ENCODE measurements around the gene CCDC174.

Gene CCDC174

GRCh38 chr3:14657579-14657978, 6.0 kb downstream of the CCDC174 start:
- H3F3A ChIP-seq (ENCODE audit: low read depth): no peaks in the 10 kb centered on the region
- H3K4me3 ChIP-seq (ENCODE audit: low read length, poor library complexity, severe bottlenecking): no peak overlapping the region
- no peak overlapping the region for H2AFZ ChIP-seq (ENCODE audit: low read length)
- H3K4me1 ChIP-seq (ENCODE audit: insufficient read depth, low read length, poor library complexity, severe bottlenecking): peaks cover 24% of the 10 kb centered on the region
- H3K4me2 ChIP-seq (ENCODE audit: low read depth, low read length, poor library complexity, severe bottlenecking): no peak overlapping the region
- TF ChIP-seq CTCF (conservative IDR thresholded peaks at IDR 0.05; ENCODE audit: low read length) (no peak), EZH2phosphoT487 (IDR thresholded peaks at IDR 0.05; ENCODE audit: borderline replicate concordance) (no peak)
- H3K9ac ChIP-seq (ENCODE audit: low read depth, low read length, poor library complexity, severe bottlenecking): no peak overlapping the region
- peaks cover 32% of the 10 kb centered on the region for H3K79me2 ChIP-seq (ENCODE audit: insufficient read depth, low read length)
- no peaks in the 10 kb centered on the region for H3K9me2 ChIP-seq (replicated peaks; ENCODE audit: low read depth, low read length)
- H3K27me3 ChIP-seq (ENCODE audit: insufficient read depth, low read length, poor library complexity, severe bottlenecking): no peaks in the 10 kb centered on the region
- peaks cover 3% of the 10 kb centered on the region for H4K20me1 ChIP-seq (ENCODE audit: insufficient read depth, low read length, poor library complexity, severe bottlenecking)
- no peaks in the 10 kb centered on the region for H3K9me3 ChIP-seq (ENCODE audit: insufficient read depth, low read depth, low read length)
- H3K36me3 ChIP-seq (ENCODE audit: insufficient read depth, low read length): peaks cover 65% of the 10 kb centered on the region; the same call in 1 of the 2 replicates

DNA sequence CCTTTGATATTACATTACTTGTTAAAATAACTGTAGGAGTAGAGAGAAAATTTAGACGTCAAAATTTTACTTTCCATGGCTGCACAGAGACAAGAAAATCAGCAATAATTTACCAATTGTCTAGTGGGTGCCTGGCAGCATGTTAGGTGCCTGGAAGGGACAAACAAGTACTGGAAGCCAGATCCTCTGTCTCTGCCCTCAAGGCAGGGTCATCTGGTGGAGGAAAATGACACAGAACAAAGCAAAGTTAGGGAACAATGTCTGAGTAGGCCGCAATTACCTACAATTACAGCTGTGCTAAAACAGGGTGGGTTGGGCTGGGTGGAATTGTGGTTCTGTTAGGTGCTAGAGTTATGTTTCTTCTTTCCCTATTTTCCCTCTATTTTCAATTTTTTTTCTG, 7.4 kb downstream of the CCDC174 start:
- H3K36me3 ChIP-seq (ENCODE audit: insufficient read depth, low read length): peaks cover 79% of the 10 kb centered on the region; the same call in 1 of the 2 replicates
- H3K9me2 ChIP-seq (replicated peaks; ENCODE audit: low read depth, low read length): no peaks in the 10 kb centered on the region
- no peak for TF ChIP-seq CTCF (conservative IDR thresholded peaks at IDR 0.05; ENCODE audit: low read length)
- TF ChIP-seq EZH2phosphoT487 (IDR thresholded peaks at IDR 0.05; ENCODE audit: borderline replicate concordance): no peak
- no peak overlapping the region for H3K9ac ChIP-seq (ENCODE audit: low read depth, low read length, poor library complexity, severe bottlenecking)
- no peaks in the 10 kb centered on the region for H3K27me3 ChIP-seq (ENCODE audit: insufficient read depth, low read length, poor library complexity, severe bottlenecking)
- no peaks in the 10 kb centered on the region for H3F3A ChIP-seq (ENCODE audit: low read depth)
- peaks cover 18% of the 10 kb centered on the region for H3K79me2 ChIP-seq (ENCODE audit: insufficient read depth, low read length)
- H3K4me2 ChIP-seq (ENCODE audit: low read depth, low read length, poor library complexity, severe bottlenecking): no peak overlapping the region
- no peak overlapping the region for H3K4me3 ChIP-seq (ENCODE audit: low read length, poor library complexity, severe bottlenecking)
- no peak overlapping the region for H2AFZ ChIP-seq (ENCODE audit: low read length)
- H3K9me3 ChIP-seq (ENCODE audit: insufficient read depth, low read depth, low read length): no peaks in the 10 kb centered on the region
- peaks cover 12% of the 10 kb centered on the region for H3K4me1 ChIP-seq (ENCODE audit: insufficient read depth, low read length, poor library complexity, severe bottlenecking)
- H4K20me1 ChIP-seq (ENCODE audit: insufficient read depth, low read length, poor library complexity, severe bottlenecking): peaks cover 3% of the 10 kb centered on the region

DNA sequence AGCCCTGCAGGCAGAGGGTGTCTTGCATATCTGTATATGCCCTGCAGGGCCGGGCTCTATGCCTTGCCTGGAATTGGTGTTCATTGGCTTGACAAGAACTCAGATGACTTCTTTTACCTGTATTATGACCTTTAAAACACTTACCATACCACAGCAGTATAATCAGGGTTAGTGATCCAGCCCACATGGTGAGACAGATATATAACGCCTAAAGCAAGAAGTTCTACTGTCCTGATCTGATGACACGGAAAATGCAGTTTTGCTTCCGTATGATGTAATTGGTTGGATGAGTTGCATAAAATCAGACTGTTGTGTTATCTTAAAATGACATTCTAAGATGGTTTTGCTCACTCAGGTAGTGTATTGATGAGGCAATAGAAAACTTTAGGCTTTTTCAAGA, 9.4 kb downstream of the CCDC174 start:
- Histone ChIP-seq H3K4me3 (ENCODE audit: low read length, poor library complexity, severe bottlenecking) (no peak overlapping the region), H3K9me2 (replicated peaks; ENCODE audit: low read depth, low read length) (no peaks in the 10 kb centered on the region), H2AFZ (ENCODE audit: low read length) (no peak overlapping the region), H4K20me1 (ENCODE audit: insufficient read depth, low read length, poor library complexity, severe bottlenecking) (peaks cover 3% of the 10 kb centered on the region), H3F3A (ENCODE audit: low read depth) (no peaks in the 10 kb centered on the region), H3K4me1 (ENCODE audit: insufficient read depth, low read length, poor library complexity, severe bottlenecking) (peaks cover 8% of the 10 kb centered on the region), H3K4me2 (ENCODE audit: low read depth, low read length, poor library complexity, severe bottlenecking) (no peak overlapping the region), H3K36me3 (ENCODE audit: insufficient read depth, low read length) (peaks cover 92% of the 10 kb centered on the region; the same call in 1 of the 2 replicates), H3K9me3 (ENCODE audit: insufficient read depth, low read depth, low read length) (no peaks in the 10 kb centered on the region), H3K9ac (ENCODE audit: low read depth, low read length, poor library complexity, severe bottlenecking) (no peak overlapping the region), H3K27me3 (ENCODE audit: insufficient read depth, low read length, poor library complexity, severe bottlenecking) (no peaks in the 10 kb centered on the region), H3K79me2 (ENCODE audit: insufficient read depth, low read length) (peaks cover 8% of the 10 kb centered on the region; the same call in 1 of the 2 replicates)
- TF ChIP-seq CTCF (conservative IDR thresholded peaks at IDR 0.05; ENCODE audit: low read length) (no peak), EZH2phosphoT487 (IDR thresholded peaks at IDR 0.05; ENCODE audit: borderline replicate concordance) (no peak)

All from Loucy (cell line).